Mammary epithelial cell (primary cell): Measurements from ENCODE around the gene SMIM10.

Source experiments
- EZH2 ChIP-seq: IDR thresholded peaks from 2 replicates; pipeline ENCODE4 v1.6.1; 2012; ENCODE audit warnings: low read length, inconsistent platforms, borderline replicate concordance
- TF ChIP-seq, protein P1 (sequence below), 2 donors: IDR thresholded peaks in 1 of 2; conservative IDR thresholded peaks in 1 of 2; 2 replicates each; pipeline ENCODE4 v1.5.1; 2011 to 2012; ENCODE audit warnings: inconsistent platforms in 2 of 2, low read length in 2 of 2, mild to moderate bottlenecking in 2 of 2, control low read depth in 1 of 2, low read depth in 1 of 2; ENCODE audit not compliant: insufficient read depth in 1 of 2; ENCODE audit errors: extremely low read depth in 1 of 2

GRCh38 chrX:135003876-135004623 lies 13.3 kb downstream of the SMIM10 start:
- TF ChIP-seq, protein P1, sequence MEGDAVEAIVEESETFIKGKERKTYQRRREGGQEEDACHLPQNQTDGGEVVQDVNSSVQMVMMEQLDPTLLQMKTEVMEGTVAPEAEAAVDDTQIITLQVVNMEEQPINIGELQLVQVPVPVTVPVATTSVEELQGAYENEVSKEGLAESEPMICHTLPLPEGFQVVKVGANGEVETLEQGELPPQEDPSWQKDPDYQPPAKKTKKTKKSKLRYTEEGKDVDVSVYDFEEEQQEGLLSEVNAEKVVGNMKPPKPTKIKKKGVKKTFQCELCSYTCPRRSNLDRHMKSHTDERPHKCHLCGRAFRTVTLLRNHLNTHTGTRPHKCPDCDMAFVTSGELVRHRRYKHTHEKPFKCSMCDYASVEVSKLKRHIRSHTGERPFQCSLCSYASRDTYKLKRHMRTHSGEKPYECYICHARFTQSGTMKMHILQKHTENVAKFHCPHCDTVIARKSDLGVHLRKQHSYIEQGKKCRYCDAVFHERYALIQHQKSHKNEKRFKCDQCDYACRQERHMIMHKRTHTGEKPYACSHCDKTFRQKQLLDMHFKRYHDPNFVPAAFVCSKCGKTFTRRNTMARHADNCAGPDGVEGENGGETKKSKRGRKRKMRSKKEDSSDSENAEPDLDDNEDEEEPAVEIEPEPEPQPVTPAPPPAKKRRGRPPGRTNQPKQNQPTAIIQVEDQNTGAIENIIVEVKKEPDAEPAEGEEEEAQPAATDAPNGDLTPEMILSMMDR (conservative IDR thresholded peaks at IDR 0.05 in 1 of 2, IDR thresholded peaks at IDR 0.05 in 1 of 2; ENCODE audit: extremely low read depth in 1 of 2, insufficient read depth in 1 of 2, low read depth in 1 of 2, low read length in 2 of 2): no peak
- TF ChIP-seq EZH2: no peak
